ENCODE results near the gene SPRR4.

- TF ChIP-seq CTCF (IDR thresholded peaks at IDR 0.05), result no peak
- TF ChIP-seq POLR2A (IDR thresholded peaks at IDR 0.05), result no peak
These were observed 12.8 kb downstream of the SPRR4 start for GRCh38 chr1:152983234-152983633.
